Neural crest cell (in vitro differentiated cells): ENCODE measurements around the gene ELL. TPM values are rescaled to one million over a fixed set of nuclear protein-coding genes. Genes with fewer than 3 reads are reported as not detected.
A peak's percentile ranks its signal among the peaks of the same experiment; 100 is the strongest.

Source experiments
- DNase-seq: peaks from one replicate; pipeline ENCODE4 v3.0.0; 2021; ENCODE audit warnings: low read depth, mixed read lengths, low spot score
- H3K27ac Mint-ChIP-seq: one replicate; pipeline ENCODE4 v1.8.0; 2021; ENCODE audit warnings: mild to moderate bottlenecking, mixed read lengths; ENCODE audit not compliant: unreplicated experiment
- H3K27me3 Mint-ChIP-seq: 2 replicates; pipeline ENCODE4 v1.8.0; 2021; ENCODE audit warnings: low read depth, mild to moderate bottlenecking, mixed read lengths
- H3K36me3 Mint-ChIP-seq: 2 replicates; pipeline ENCODE4 v1.8.0; 2021; ENCODE audit warnings: low read depth, mild to moderate bottlenecking, mixed read lengths
- H3K4me1 Mint-ChIP-seq: 2 replicates; pipeline ENCODE4 v1.8.0; 2021; ENCODE audit warnings: mixed read lengths
- H3K4me3 Mint-ChIP-seq: one replicate; pipeline ENCODE4 v1.8.0; 2021; ENCODE audit warnings: mild to moderate bottlenecking, mixed read lengths
- H3K9me3 Mint-ChIP-seq: 2 replicates; pipeline ENCODE4 v1.8.0; 2021; ENCODE audit warnings: mixed read lengths
- CTCF ChIP-seq: fragments of 200-600 bp; sonication (generic); conservative IDR thresholded peaks from 2 replicates; pipeline ENCODE4 v1.5.0; 2021; ENCODE audit warnings: antibody characterized with exemption, mild to moderate bottlenecking
- total RNA-seq: library from RNA; stranded (reverse); gene quantifications from 2 replicates; pipeline ENCODE4 v1.2.1, GENCODE V29; 2021

ELL gene
- total RNA-seq, 1 donor from 2014 or later = 11.1 TPM

GRCh38 chr19:18443831-18444230 lies 78.0 kb downstream of the ELL start:
- H3K27ac Mint-ChIP-seq = no peak overlapping the region

GRCh38 chr19:18443406-18443805 lies 78.5 kb downstream of the ELL start:
- Mint-ChIP-seq H3K27me3 (peaks cover 5% of the 10 kb centered on the region), H3K36me3 (peaks cover 5% of the 10 kb centered on the region), H3K9me3 (peaks cover 3% of the 10 kb centered on the region), H3K4me1 (peaks cover 54% of the 10 kb centered on the region), H3K27ac (no peak overlapping the region), H3K4me3 (peak overlapping the region; percentile 34)
- TF ChIP-seq CTCF = no peak
- DNase-seq = no peak

More at GRCh38 chr19:18443831-18444230, 78.0 kb downstream of the ELL start:
- Mint-ChIP-seq H3K9me3 (peaks cover 3% of the 10 kb centered on the region), H3K36me3 (peaks cover 6% of the 10 kb centered on the region), H3K27me3 (peaks cover 5% of the 10 kb centered on the region), H3K4me3 (no peak overlapping the region), H3K4me1 (peaks cover 50% of the 10 kb centered on the region)
- no peak for TF ChIP-seq CTCF
- DNase-seq = no peak

- Mint-ChIP-seq H3K36me3 (peaks cover 2% of the 10 kb centered on the region), H3K27me3 (peaks cover 5% of the 10 kb centered on the region), H3K27ac (no peak overlapping the region), H3K9me3 (peaks cover 3% of the 10 kb centered on the region), H3K4me3 (peak overlapping the region; percentile 79), H3K4me1 (peaks cover 51% of the 10 kb centered on the region)
- no peak for DNase-seq
- no peak for TF ChIP-seq CTCF
Observed at GRCh38 chr19:18442941-18443340, 78.9 kb downstream of the ELL start.

DNA sequence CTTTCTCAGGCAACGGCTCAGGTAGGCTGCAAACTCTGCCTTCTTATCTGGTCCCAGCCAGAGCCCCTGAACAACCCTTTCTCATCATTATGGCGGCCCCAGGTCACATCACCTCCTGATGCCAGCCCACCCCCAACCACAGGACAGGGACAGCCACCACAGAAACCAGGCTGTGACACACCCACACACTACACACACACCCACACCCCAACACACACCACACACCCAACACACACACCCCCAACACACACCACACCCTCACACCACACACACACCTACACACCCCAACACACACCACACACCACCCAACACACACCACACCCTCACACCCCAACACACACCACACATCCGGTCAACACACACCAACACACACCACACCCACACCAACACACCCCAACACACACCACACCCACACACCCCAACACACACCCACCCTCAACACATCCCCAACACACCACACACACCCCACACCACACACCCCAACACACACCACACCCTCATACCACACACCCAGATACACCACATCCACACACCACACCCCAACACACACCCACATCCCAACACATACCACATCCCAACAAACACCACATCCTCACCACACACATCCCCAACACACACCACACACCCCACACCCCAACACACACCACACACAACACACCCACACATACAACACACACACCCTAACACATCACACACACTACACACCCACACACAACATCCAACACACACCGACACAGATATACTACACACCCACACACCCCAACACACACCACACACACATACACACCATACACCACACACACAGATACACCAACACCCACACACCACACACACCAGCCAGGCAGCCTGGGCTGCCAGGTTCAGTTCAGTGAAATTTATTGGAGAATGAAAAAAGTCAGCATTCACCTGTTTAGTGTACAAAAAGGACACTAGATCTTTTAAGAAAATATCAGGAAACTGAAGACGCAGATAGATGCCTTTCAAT lies 79.8 kb downstream of the ELL start:
- Mint-ChIP-seq H3K4me1 (peaks cover 44% of the 10 kb centered on the region), H3K36me3 (peaks cover 2% of the 10 kb centered on the region), H3K4me3 (peak overlapping the region; percentile 79), H3K9me3 (peaks cover 3% of the 10 kb centered on the region), H3K27ac (peak overlapping the region; percentile 92), H3K27me3 (peaks cover 6% of the 10 kb centered on the region)
- no peak for DNase-seq
- TF ChIP-seq CTCF = no peak

GRCh38 chr19:18440936-18441803 lies 80.7 kb downstream of the ELL start:
- no peak for TF ChIP-seq CTCF
- Mint-ChIP-seq H3K36me3 (peaks cover 2% of the 10 kb centered on the region), H3K4me3 (peak overlapping the region; percentile 51), H3K9me3 (peaks cover 3% of the 10 kb centered on the region), H3K27ac (no peak overlapping the region), H3K27me3 (peaks cover 7% of the 10 kb centered on the region), H3K4me1 (peaks cover 40% of the 10 kb centered on the region)
- no peak for DNase-seq
